ENCODE measurements around the gene EVA1A. TPM values are rescaled to one million over a fixed set of nuclear protein-coding genes. Genes with fewer than 3 reads are reported as not detected.

Gene EVA1A
- total and polyA plus RNA-seq, 2 experiments from 2014 or later, result 126 to 145 TPM

GRCh38 chr2:75545387-75545786 is 15.4 kb downstream of the EVA1A start:
- Histone ChIP-seq H3K4me3 (no peak overlapping the region), H3K9ac (no peak overlapping the region), H3K4me1 (ENCODE audit: insufficient read depth) (peaks cover 29% of the 10 kb centered on the region), H4K20me1 (ENCODE audit: insufficient read depth) (peaks cover 8% of the 10 kb centered on the region; the same call in 1 of the 2 replicates), H3K27me3 (replicated peaks; ENCODE audit: insufficient read depth) (no peaks in the 10 kb centered on the region), H3K9me2 (ENCODE audit: insufficient read depth) (no peaks in the 10 kb centered on the region), H3K4me2 (ENCODE audit: unreplicated experiment) (no peak overlapping the region), H3K36me3 (ENCODE audit: low read depth) (peaks cover 9% of the 10 kb centered on the region; the same call in 1 of the 2 replicates), H2AFZ (no peak overlapping the region), H3K79me2 (ENCODE audit: insufficient read depth) (peaks cover 99% of the 10 kb centered on the region), H3K9me3 (ENCODE audit: low read depth) (no peaks in the 10 kb centered on the region), H3F3A (ENCODE audit: insufficient read depth) (peaks cover 59% of the 10 kb centered on the region), H3K27ac (no peak overlapping the region)
- DNase-seq, result no peak
- no peak for TF ChIP-seq EZH2phosphoT487 (IDR thresholded peaks at IDR 0.05; ENCODE audit: insufficient read depth, low read depth)
- WGBS, 2 experiments (ENCODE audit: low coverage in 1 of 2, low lambda C conversion rate in 2 of 2, missing lambda C conversion rate in 2 of 2), result 97 to 99% methylated on average over 3 of the region's 3 CpGs
- in situ Hi-C loops (cut with MboI), result no loop called here

- Histone ChIP-seq H4K20me1 (ENCODE audit: insufficient read depth) (peaks cover 8% of the 10 kb centered on the region; the same call in 1 of the 2 replicates), H3K4me3 (no peak overlapping the region), H3K27ac (no peak overlapping the region), H3F3A (ENCODE audit: insufficient read depth) (peaks cover 65% of the 10 kb centered on the region), H3K36me3 (ENCODE audit: low read depth) (peaks cover 6% of the 10 kb centered on the region; the same call in 1 of the 2 replicates), H3K27me3 (replicated peaks; ENCODE audit: insufficient read depth) (no peaks in the 10 kb centered on the region), H3K4me2 (ENCODE audit: unreplicated experiment) (no peak overlapping the region), H2AFZ (no peak overlapping the region), H3K9ac (no peak overlapping the region), H3K9me2 (ENCODE audit: insufficient read depth) (no peaks in the 10 kb centered on the region), H3K79me2 (ENCODE audit: insufficient read depth) (peaks cover 100% of the 10 kb centered on the region), H3K4me1 (ENCODE audit: insufficient read depth) (peaks cover 47% of the 10 kb centered on the region), H3K9me3 (ENCODE audit: low read depth) (no peaks in the 10 kb centered on the region)
- in situ Hi-C loops (cut with MboI), result no loop called here
- WGBS, 2 experiments (ENCODE audit: low coverage in 1 of 2, low lambda C conversion rate in 2 of 2, missing lambda C conversion rate in 2 of 2), result 78 to 95% methylated on average over 4 of the region's 4 CpGs
- no peak for DNase-seq
- TF ChIP-seq EZH2phosphoT487 (IDR thresholded peaks at IDR 0.05; ENCODE audit: insufficient read depth, low read depth) (no peak), EZH2 (IDR thresholded peaks at IDR 0.05; ENCODE audit: insufficient read depth, poor library complexity, severe bottlenecking) (no peak)
These were observed 17.3 kb downstream of the EVA1A start for GRCh38 chr2:75543446-75543845.

- H3K79me2 ChIP-seq (ENCODE audit: insufficient read depth), result peaks cover 100% of the 10 kb centered on the region
- peaks cover 66% of the 10 kb centered on the region for H3F3A ChIP-seq (ENCODE audit: insufficient read depth)
- no peak overlapping the region for H3K9ac ChIP-seq
- H3K4me2 ChIP-seq (ENCODE audit: unreplicated experiment), result no peak overlapping the region
- no peak overlapping the region for H2AFZ ChIP-seq
- no peak for DNase-seq
- no peak overlapping the region for H3K4me3 ChIP-seq
- no peak for TF ChIP-seq EZH2phosphoT487 (IDR thresholded peaks at IDR 0.05; ENCODE audit: insufficient read depth, low read depth)
- WGBS, 2 experiments (ENCODE audit: low coverage in 1 of 2, low lambda C conversion rate in 2 of 2, missing lambda C conversion rate in 2 of 2), result 96 to 99% methylated on average over 3 of the region's 3 CpGs
- H3K9me3 ChIP-seq (ENCODE audit: low read depth), result no peaks in the 10 kb centered on the region
- peaks cover 37% of the 10 kb centered on the region for H3K4me1 ChIP-seq (ENCODE audit: insufficient read depth)
- H3K36me3 ChIP-seq (ENCODE audit: low read depth), result peaks cover 19% of the 10 kb centered on the region
- peak overlapping the region; percentile 53 for H3K27ac ChIP-seq
- H4K20me1 ChIP-seq (ENCODE audit: insufficient read depth), result peaks cover 6% of the 10 kb centered on the region; the same call in 1 of the 2 replicates
- in situ Hi-C loops (cut with MboI), result no loop called here
- H3K9me2 ChIP-seq (ENCODE audit: insufficient read depth), result no peaks in the 10 kb centered on the region
- H3K27me3 ChIP-seq (replicated peaks; ENCODE audit: insufficient read depth), result no peaks in the 10 kb centered on the region
These were observed 19.3 kb downstream of the EVA1A start for GRCh38 chr2:75541430-75541829.

- Histone ChIP-seq H3K9me2 (ENCODE audit: insufficient read depth) (no peaks in the 10 kb centered on the region), H3K9ac (no peak overlapping the region), H4K20me1 (ENCODE audit: insufficient read depth) (peaks cover 10% of the 10 kb centered on the region; the same call in 1 of the 2 replicates), H3K79me2 (ENCODE audit: insufficient read depth) (peaks cover 100% of the 10 kb centered on the region), H3K36me3 (ENCODE audit: low read depth) (peaks cover 19% of the 10 kb centered on the region), H3K4me2 (ENCODE audit: unreplicated experiment) (peak overlapping the region; percentile 24), H2AFZ (no peak overlapping the region), H3F3A (ENCODE audit: insufficient read depth) (peaks cover 66% of the 10 kb centered on the region), H3K9me3 (ENCODE audit: low read depth) (no peaks in the 10 kb centered on the region), H3K4me3 (no peak overlapping the region), H3K4me1 (ENCODE audit: insufficient read depth) (peaks cover 37% of the 10 kb centered on the region), H3K27me3 (replicated peaks; ENCODE audit: insufficient read depth) (no peaks in the 10 kb centered on the region), H3K27ac (peak overlapping the region; percentile 53)
- DNase-seq, result no peak
- in situ Hi-C loops (cut with MboI), result no loop called here
- 97 to 99% methylated on average over 4 of the region's 4 CpGs for WGBS, 2 experiments (ENCODE audit: low coverage in 1 of 2, low lambda C conversion rate in 2 of 2, missing lambda C conversion rate in 2 of 2)
- TF ChIP-seq EZH2phosphoT487 (IDR thresholded peaks at IDR 0.05; ENCODE audit: insufficient read depth, low read depth) (no peak), EZH2 (IDR thresholded peaks at IDR 0.05; ENCODE audit: insufficient read depth, poor library complexity, severe bottlenecking) (no peak)
These were observed 19.7 kb downstream of the EVA1A start for GRCh38 chr2:75540994-75541393.

Measured in GM23248 (cell line).